HG03439 (cell line): ENCODE data around the gene CSNK1G3.
"Not testable (repeated sequence)": the region's sequence is repeated elsewhere in the genome, so short reads cannot be mapped to it uniquely, and the experiment has no call there.

Experiments used
- ATAC-seq: cut with Tn5 transposase; IDR thresholded peaks from one replicate; pipeline ENCODE4 v1.9.1; 2021; ENCODE audit warnings: mild to moderate bottlenecking, moderate library complexity; ENCODE audit not compliant: unreplicated experiment

CSNK1G3 gene

DNA sequence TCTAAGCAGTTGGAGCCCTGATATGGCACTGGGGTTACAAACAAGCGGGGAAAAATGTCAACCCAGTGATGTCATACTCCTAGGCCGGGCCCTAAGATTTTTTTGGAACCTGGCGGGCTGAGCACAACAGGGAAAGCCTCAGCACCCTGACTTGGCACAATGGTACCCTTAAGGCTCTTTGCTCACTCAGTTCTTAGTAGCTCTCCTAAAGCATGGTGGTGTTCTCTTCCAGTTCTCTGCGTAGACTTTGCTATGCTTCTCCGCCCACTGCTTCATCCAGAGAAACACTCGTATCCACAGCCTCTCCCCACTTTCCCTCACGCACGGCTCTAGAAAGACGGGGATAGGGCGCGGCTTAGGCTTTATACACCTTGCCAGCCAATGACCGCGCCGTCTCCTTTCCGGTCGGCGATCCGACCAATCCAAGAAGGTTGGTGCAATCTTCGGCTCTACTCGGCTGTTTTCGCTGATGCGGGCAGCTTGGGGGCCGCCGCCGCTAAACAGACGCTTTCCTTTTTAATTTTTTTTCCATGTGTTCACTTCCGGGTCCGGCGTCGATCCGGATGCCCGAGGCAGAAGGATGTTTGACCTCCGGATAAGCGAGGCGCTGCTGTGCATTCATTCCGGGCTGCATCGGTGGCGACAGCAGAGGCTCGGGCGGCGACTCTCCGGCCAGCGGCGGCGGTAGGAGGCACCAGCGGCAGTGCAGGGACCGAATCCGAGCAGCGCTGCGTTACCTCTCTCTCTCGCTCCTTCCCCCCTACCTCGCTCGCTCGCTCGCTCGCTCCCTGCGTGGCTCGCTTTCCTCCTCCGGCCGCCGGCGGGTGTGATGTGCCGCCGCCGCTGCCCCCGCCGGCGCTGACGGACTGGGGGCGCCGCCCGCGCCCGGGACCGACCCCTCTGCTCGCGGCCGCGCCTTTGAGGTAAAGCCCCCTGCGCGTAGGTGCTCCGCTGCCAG lies at the start of gene CSNK1G3:
TSS of gene CSNK1G3 (plus strand) at position 530 of the 958 bp plus-strand sequence. CDS start 33,487 bp downstream, outside the sequence.
- ATAC-seq: peak; percentile 96

DNA sequence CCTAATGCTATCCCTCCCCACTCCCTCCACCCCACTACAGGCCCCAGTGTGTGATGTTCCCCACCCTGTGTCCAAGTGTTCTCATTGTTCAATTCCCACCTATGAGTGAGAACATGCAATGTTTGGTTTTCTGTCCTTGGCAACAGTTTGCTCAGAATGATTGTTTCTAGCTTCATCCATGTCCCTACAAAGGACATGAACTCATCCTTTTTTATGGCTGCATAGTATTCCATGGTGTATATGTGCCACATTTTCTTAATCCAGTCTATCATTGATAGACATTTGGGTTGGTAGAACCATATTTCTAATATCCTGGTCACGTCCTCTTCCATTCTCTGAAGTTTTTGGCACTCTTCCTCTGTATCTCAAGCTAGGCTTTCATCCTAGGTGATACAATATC lies 45.1 kb upstream of the CSNK1G3 start:
- not testable (repeated sequence) for ATAC-seq

DNA sequence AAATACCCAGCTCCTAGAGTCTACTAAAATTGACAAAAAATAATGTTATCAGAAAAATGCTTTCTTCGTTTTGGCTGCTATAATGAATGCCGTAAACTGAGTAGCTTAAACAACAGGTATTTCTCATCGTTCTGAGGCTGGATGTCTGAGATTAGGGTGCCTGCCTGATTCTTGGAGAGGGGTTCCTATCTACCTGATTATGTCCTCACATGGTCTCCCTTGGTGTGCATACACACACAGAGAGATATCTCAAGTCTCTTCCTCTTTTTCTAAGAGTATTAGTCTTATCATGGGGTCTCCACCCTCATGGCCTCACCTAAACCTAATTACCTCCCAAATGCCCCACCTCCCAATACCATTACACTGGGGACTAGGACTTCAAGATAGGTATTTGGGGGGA lies 40.6 kb upstream of the CSNK1G3 start:
- no peak for ATAC-seq

DNA sequence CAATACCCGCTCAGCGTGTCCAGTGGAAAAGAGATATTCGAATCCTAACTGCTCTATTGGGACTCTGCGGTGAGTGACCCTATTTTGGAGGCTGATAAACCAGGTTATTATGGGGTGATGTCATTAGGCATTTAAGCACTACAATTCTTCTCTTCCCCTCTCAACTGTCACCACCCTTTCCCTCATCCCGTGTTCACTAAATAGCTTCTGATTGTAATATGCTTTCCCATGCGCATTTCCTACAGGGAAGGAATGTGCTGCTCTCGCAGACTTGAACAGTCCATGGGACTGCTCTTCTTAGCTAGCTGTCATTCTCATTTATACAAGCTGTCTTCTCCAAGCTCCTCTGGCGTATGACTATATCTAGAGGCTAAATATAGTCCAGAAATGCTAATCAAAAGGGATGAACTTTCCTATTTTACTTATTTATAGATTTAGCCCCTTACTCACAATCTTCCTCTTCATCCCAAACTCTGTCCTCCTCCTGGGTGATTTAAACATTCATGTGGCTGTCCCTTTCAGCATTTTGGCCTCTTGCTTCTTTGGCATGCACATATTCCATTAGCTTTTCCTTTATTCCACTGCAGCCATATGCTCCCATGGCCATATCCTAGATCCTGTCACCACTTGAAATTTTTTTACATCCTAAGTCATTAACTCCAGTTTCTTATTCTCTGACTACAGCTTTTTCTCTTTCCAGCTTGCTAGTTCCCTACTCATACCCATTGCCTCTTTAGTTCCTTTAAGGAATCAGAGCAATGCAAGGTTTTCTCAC lies 39.6 kb upstream of the CSNK1G3 start:
- no peak for ATAC-seq

DNA sequence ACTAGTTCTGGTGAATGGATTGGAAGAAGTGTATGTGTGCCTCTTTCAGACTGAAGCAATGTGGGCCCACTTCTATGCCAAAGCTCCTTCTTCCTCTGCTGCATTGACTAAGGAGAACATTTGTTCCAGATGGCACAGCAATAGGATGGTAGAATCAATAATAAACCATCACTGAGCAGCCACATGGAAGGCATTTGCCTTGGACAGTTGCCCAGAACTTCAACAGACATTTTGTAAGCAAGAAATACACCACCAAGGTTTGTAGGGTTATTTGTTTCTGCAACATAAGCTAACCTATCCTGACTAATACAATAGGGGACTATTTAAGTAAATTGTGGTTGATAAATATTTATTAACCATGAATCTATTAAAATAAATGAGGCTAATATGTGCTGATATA lies 37.7 kb upstream of the CSNK1G3 start:
- ATAC-seq: no peak

DNA sequence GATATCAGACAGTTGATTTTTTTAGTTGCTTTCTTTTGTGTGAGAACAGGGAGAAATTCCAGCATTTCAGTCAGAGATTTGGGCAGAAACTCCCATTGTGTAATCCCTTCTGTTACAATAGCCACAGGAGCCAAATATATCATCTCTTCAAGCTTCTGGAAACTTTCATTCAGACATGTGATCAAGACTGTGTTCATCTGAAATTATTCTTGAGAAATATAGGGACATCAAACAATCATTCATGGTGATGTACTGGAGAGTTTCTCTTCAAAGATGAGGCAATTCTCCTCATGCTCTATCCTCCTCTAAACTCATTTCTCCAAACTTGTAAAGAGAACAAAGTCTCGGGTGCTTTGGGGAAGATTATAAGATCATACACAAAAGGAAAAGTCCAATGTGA lies 35.2 kb upstream of the CSNK1G3 start:
- no peak for ATAC-seq

DNA sequence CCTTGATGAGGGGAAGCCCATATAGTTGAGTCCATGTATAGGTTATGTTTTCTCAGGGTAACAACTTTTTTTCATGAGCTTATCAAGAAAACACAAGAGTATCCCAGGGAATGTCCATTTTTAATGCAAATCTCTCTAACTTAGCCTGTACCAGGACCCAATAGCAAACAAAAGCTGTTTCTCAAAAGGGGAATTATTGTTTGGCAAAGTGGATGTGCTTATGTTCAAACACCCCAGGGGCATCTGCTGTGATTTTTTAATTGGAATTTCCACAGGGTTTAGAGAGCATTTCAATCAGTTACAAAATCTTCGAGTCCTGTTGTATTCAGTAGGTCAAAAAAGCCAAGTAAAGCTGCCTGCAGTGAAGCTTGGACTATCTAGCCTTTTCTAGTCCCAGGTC lies 33.4 kb upstream of the CSNK1G3 start:
- no peak for ATAC-seq

DNA sequence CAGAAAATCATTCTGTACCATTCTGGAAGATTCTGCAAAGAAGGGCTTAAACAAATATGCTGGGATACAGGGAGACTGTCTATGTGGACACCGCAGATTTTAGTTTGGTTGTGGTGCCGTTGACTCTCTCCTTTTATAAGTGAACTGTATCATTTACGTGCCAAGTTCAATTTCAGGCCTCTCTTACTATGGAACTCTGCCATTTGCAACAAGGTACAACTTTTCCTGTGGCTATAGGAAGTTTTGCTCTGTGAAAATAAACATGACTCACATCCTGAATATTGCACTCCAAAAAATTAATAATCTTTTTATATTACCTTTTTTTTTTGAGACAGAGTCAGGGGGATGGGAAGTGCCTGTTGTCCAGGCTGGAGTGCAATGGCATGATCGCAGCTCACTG lies 29.7 kb upstream of the CSNK1G3 start:
- no peak for ATAC-seq

DNA sequence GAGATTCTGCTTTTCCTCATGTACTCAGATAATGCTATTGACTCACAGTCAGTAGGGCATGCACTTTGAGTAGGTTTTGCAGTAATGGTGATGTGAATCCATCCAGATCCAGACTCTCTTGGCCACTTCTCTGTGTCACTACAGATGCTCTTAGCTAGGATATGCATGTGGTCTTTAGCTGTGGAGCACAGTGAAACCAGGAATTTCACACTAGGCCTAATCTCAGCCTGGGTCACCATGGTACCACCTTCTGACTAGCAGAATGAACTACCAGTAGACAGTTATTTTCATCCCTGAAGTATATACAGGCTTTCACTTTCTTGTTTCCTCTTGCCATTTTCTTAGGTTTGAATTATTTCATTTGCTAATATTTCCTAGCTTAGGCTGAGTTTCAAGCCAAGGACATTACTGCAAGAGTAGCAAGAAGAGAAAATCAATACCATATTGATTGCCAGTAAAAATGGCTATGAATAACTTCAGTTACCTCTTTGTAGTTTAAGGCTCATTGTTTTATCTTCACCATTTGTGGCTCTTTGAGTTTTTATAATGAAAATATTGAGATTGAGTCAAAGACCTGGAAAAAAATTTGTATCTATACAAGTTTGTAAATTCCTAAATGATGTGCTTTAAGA lies 28.4 kb upstream of the CSNK1G3 start:
- no peak for ATAC-seq

DNA sequence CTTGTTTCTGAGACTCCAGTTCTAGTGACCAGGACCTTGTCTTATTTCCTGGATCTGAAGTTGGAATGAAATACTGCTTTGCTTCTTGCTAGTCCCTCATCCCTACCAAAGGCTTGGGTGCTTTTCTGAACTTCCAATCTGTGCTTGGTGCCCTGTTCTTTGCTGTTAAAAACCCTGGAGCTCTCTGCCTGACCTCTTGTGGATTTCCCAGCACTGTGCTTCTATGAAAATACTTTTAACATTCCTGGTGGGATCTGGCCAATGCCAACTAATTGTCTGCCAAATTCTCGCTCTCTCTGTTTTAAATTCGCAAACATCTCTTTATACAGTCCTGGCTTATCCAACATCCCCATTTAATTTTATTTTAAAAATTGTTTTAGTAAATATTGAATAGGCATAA lies 26.7 kb upstream of the CSNK1G3 start:
- no peak for ATAC-seq

DNA sequence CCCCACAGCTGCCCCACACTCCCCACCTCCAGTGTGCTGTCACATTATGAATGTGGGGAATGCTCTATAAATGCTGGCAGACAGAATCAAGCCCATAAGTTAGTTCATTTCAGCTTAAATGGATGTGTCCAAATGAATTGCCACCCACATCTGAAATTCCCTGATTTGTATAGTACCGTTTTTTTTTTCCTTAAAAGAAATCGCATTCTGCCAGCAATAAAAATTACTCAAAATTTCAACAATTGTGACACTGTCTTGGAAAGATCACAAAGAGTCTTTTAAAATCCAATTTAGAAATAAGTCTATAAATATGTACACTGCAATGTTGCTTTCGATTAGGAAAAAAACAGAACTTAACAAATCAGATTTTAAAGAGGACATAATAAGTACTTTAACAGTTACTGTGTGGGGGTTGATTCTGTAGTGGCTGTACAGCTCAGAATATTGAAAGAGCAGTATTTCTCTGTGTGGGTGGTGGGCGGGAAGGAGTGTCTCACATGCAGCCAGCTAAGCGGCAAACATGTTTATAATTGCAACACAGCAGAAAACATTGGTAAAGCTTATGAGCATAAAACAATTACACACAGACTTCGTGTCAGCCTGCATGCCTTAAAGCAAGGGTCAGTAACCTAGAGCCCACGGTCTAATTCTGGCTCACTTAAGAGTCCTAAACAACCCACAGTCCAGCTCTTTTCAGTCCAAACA lies 24.9 kb upstream of the CSNK1G3 start:
- no peak for ATAC-seq

DNA sequence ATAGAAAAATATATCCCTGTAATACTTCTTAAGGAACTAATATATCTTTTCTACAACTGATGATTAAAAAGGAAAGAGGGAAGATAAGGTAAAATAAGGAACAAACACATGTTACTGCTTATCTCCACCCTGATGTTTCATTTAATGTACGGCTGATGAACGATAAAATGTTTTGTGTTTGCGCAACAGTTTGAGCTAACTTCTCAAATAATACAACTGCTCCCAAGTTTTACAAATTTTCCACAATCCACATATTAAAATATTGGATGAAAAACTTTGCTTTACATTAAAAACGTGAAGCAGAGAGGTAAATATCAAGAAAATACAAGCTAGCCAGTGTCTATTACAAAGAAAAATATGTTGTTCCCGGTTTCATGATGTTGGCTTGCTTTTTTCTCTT lies 21.0 kb upstream of the CSNK1G3 start:
- ATAC-seq: no peak

DNA sequence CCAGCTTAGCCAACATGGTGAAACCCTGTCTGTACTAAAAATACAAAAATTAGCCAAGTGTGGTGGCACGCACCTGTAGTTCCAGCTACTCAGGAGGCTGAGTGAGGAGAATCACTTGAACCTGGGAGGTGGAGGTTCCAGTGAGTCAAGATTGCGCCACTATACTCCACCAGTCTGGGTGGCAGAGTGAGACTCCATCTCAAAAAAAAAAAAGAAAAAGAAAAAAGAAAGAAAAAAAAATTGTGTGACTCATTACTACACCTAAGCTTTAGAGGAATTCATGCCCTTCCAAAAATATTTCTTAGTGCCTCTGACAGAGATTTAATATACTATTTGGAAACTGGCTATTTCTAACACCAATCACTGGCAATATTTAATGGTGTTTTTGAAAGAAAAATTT lies 16.8 kb upstream of the CSNK1G3 start:
- not testable (repeated sequence) for ATAC-seq

DNA sequence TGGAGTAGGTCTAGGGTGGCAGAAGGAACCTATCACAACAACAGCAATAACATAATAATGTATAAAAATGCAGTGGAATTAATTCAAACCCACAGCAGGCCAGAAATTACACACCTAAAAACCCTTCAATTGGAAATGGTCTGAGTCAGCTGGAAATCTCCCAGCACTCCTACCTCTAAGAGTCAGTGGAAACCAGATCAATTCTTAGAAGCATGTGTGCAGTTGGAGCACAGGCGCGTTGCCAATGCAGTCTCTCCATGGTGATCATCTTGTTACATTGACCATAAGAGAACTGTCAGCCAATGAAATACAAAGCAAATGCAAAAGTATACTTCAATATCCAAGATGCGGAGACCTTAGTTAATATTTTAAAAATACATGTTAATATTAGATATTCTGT lies 15.1 kb upstream of the CSNK1G3 start:
- ATAC-seq: no peak

DNA sequence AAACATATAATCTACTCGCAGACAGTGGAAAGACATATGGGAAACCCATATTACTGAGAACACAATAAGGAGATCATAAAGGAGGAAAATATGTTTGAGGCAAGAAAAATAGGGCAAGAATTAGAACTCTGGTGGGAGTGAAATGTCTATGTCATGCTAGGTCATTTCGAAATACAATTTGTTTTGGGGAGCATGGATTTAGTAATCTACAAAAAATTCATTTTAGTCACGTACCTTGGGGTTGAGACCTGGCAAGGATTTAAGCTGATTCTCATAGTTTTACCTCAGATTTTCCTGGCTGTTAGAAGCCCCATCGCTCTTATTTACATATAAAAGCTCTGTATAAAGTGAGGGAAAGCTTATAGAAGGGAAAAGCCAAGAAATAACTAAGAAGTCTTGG lies 11.5 kb upstream of the CSNK1G3 start:
- ATAC-seq: no peak

DNA sequence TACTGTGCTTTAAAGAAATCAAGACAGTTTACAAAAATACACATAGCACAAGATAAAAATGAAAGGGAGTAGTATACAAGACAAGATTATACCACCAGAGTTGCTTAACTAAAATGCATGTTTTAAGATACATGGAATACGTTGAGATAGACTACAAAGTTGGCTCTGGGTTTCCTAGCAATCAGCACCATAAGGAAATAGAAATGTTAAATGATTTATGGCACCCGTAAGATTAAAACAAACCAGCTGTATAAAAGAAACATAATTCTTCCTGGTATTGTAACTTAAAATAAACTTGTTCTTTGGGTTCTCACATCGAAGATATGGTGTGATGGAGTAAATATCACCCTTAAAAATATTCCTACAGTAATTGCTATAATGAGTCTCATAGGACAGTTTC lies 9.9 kb upstream of the CSNK1G3 start:
- no peak for ATAC-seq

DNA sequence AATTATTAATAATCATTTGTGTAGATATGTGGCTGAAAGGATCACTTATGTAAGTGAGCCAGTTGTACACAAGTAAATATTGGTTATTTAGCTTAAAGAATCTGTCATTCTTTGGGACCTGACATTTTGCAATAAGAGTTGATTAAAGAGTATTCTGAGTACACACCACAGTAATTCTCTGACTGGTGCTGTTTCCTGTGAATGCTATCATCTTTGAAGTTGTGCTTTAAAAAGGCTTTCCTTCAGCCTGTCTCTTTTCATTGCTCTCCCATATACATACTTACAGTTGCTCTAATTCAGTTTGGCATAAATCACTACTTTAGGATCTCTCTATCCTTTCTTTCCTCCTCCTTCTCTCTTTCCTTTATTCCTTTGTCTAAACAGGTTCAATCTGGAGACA lies 8.7 kb upstream of the CSNK1G3 start:
- ATAC-seq: no peak

DNA sequence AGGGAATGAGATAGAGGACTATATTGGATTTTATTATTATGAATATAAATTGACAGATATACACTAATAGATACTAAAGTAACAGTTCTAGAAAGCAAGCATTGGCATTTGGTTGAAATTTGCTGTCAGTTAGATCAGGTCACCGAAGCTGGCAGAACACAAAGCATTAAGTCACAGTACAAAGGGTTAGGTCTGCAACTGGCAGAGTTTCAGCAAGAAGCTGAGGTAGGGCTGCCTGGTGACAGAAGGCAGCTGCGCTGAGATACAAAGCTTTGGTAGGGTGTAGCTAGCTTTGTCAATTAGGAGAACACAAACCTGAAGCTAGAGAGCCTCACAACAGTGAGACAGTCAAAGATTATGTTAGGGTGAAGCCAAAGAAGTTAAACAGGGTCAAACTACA lies 6.3 kb upstream of the CSNK1G3 start:
- ATAC-seq: no peak

DNA sequence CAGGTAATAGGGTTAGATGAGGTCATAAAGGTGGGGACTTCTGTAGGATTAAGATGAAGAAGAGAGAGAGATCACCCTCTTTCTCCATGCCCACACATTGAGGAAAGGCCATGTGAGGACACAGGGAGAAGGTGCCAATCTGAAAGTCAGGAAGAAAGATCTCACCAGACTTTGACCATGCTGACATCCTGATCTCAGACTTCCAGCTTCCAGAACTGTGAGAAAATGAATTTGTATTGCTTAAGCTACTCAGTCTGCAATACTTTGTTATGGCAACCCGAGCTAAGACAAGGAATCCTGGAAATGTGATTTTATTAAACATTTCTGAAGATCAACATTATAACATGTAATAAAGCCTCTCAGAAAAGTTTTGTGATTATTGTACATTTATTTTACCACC lies 3.5 kb upstream of the CSNK1G3 start:
- ATAC-seq: no peak

DNA sequence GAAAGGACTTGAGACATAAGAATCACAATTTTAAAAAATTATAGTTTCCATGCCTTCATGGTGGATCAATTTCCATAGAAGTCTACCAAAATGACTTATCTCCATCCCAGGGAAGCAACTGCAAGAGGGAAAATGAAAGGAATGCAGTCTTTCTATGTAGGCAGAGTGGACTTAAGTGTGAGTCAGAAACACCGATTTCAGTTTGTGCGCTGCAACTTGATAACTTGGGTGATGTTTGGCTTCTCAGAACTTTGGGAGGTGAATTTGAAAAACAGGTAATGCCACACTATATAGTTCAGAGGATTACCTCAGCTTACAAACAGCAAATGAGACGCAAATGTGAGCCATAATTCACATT lies 708 bp upstream of the CSNK1G3 start:
- no peak for ATAC-seq
